IPS-20b (cell line): ENCODE data around the gene CARMIL1.

ENCODE experiments used
- H3K27ac ChIP-seq: one replicate; pipeline ENCODE4 v1.5.1; 2013; ENCODE audit warnings: low read length
- H3K27me3 ChIP-seq: 2 replicates; pipeline ENCODE4 v1.6.1; 2013; ENCODE audit warnings: mild to moderate bottlenecking, low read length, inconsistent platforms; ENCODE audit not compliant: insufficient read depth
- H3K36me3 ChIP-seq: 2 replicates; pipeline ENCODE4 v1.6.1; 2013; ENCODE audit warnings: low read depth, mild to moderate bottlenecking, inconsistent platforms, low read length, moderate library complexity; ENCODE audit not compliant: insufficient read depth
- H3K4me1 ChIP-seq: 2 replicates; pipeline ENCODE4 v1.6.1; 2013; ENCODE audit warnings: mild to moderate bottlenecking, control low read depth, inconsistent platforms, low read length, moderate library complexity; ENCODE audit not compliant: insufficient read depth
- H3K4me3 ChIP-seq: 2 replicates; pipeline ENCODE4 v1.5.1; 2013; ENCODE audit warnings: mild to moderate bottlenecking, low read length, inconsistent platforms
- H3K9ac ChIP-seq: 2 replicates; pipeline ENCODE4 v1.6.1; 2013; ENCODE audit warnings: low read depth, mild to moderate bottlenecking, inconsistent platforms, low read length, moderate library complexity
- H3K9me3 ChIP-seq: 2 replicates; pipeline ENCODE4 v1.6.1; 2013; ENCODE audit warnings: mild to moderate bottlenecking, low read depth, low read length, inconsistent platforms; ENCODE audit not compliant: insufficient read depth

CARMIL1 gene

DNA sequence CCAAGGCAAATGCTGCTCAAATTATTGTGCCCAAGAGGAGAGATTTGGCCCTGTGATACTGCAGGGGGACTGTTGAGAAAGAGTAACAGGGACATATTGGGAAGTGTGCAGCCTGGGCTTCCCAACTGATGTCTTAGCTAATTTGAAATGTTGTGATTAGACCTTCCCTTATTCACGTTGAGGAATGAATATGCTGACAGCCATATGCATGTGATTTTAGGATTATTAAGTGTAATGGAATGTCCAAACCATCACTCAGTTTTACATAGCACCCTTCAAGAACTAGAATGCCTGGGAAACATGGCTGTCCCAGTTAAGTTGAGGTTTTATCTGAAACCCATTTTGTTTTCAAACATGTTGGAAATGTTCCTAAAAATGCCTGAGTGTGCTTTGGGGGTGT, 81.4 kb downstream of the CARMIL1 start:
- Histone ChIP-seq H3K27me3 (no peaks in the 10 kb centered on the region), H3K9me3 (no peaks in the 10 kb centered on the region), H3K27ac (no peak overlapping the region), H3K4me3 (no peak overlapping the region), H3K4me1 (peaks cover 17% of the 10 kb centered on the region), H3K36me3 (no peaks in the 10 kb centered on the region), H3K9ac (no peak overlapping the region)

- H3K9me3 ChIP-seq: no peaks in the 10 kb centered on the region
- H3K4me3 ChIP-seq: no peak overlapping the region
- no peak overlapping the region for H3K27ac ChIP-seq
- no peaks in the 10 kb centered on the region for H3K27me3 ChIP-seq
- no peaks in the 10 kb centered on the region for H3K36me3 ChIP-seq
- H3K4me1 ChIP-seq: peaks cover 32% of the 10 kb centered on the region
- H3K9ac ChIP-seq: no peak overlapping the region
Observed at GRCh38 chr6:25363427-25363826, 84.3 kb downstream of the CARMIL1 start.

GRCh38 chr6:25365154-25365553, 86.0 kb downstream of the CARMIL1 start:
- Histone ChIP-seq H3K27me3 (no peaks in the 10 kb centered on the region), H3K27ac (no peak overlapping the region)

GRCh38 chr6:25366903-25367545, 87.8 kb downstream of the CARMIL1 start:
- Histone ChIP-seq H3K36me3 (no peaks in the 10 kb centered on the region), H3K4me1 (peaks cover 29% of the 10 kb centered on the region; the same call in 1 of the 2 replicates), H3K4me3 (no peak overlapping the region), H3K27me3 (no peaks in the 10 kb centered on the region), H3K9me3 (no peaks in the 10 kb centered on the region), H3K27ac (no peak overlapping the region), H3K9ac (no peak overlapping the region)

More at GRCh38 chr6:25365154-25365553, 86.0 kb downstream of the CARMIL1 start:
- no peak overlapping the region for H3K4me3 ChIP-seq
- H3K9me3 ChIP-seq: no peaks in the 10 kb centered on the region
- no peak overlapping the region for H3K9ac ChIP-seq
- H3K4me1 ChIP-seq: peaks cover 30% of the 10 kb centered on the region
- no peaks in the 10 kb centered on the region for H3K36me3 ChIP-seq

DNA sequence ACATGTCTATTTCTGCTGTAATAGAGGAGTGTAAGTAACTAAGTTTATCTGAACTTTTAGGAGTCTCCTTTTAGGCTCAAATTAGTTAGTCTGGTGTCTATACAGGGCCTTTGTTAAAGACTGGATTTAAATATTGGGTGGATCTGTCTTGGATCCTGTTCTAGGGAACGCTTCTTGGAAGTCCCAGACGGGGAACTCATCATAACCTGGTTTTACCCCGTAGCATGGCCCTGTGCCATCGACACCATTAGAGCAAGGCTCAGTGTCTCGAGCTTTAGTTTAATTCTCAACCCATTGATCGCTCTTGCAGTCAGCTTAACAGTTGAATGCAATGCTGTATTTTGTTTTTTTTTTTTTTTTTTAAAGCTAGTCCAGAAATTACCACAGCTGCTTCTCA, 89.9 kb downstream of the CARMIL1 start:
- peaks cover 29% of the 10 kb centered on the region; the same call in 1 of the 2 replicates for H3K4me1 ChIP-seq
- H3K36me3 ChIP-seq: no peaks in the 10 kb centered on the region
- H3K9me3 ChIP-seq: no peaks in the 10 kb centered on the region
- no peak overlapping the region for H3K9ac ChIP-seq
- H3K27me3 ChIP-seq: no peaks in the 10 kb centered on the region
- no peak overlapping the region for H3K4me3 ChIP-seq
- H3K27ac ChIP-seq: no peak overlapping the region

DNA sequence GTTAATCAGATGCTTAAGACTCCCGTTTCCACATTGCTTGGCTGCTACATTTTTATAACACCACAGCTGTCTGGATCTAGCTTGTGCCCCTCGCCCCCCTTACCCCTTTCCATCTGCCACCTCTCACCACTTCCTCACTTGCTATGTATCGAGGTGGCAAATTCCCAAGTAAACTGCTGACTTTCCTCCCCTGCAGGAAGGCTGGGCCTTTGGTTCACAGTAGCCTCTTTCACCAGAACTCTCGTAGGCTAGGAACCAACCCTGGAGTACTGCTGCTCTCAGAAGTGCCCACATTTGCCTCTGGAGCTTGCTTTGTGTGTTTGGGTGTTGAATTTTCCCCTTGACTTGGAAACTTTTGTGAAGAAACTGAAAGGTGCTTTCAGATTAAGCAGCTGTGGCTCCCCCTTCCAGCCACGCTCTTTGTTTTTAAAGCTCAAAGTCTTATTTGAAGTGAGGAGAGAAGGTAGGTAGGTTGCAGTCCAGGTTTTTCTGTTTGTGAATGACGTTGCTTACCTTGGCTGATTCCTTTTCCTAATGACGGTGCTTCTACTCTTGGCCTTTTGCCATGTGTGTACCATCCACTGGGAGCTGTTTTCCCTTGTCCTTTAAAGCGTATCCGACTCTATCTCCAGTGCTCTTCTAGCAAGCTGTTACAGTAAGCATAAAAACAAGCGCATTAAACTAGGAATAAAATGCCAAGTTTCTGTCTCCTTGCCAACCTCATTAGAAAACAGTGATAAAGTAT, 90.4 kb downstream of the CARMIL1 start:
- no peak overlapping the region for H3K27ac ChIP-seq
- peak overlapping the region; percentile 17; the same call in 1 of the 2 replicates for H3K9ac ChIP-seq
- H3K27me3 ChIP-seq: no peaks in the 10 kb centered on the region
- no peaks in the 10 kb centered on the region for H3K36me3 ChIP-seq
- H3K9me3 ChIP-seq: no peaks in the 10 kb centered on the region
- peaks cover 29% of the 10 kb centered on the region; the same call in 1 of the 2 replicates for H3K4me1 ChIP-seq
- H3K4me3 ChIP-seq: no peak overlapping the region

- H3K36me3 ChIP-seq: no peaks in the 10 kb centered on the region
- no peak overlapping the region for H3K9ac ChIP-seq
- H3K4me3 ChIP-seq: no peak overlapping the region
- H3K27me3 ChIP-seq: no peaks in the 10 kb centered on the region
- no peaks in the 10 kb centered on the region; the same call in 1 of the 2 replicates for H3K9me3 ChIP-seq
- H3K4me1 ChIP-seq: peaks cover 29% of the 10 kb centered on the region; the same call in 1 of the 2 replicates
- no peak overlapping the region for H3K27ac ChIP-seq
Observed at GRCh38 chr6:25370178-25371036, 91.2 kb downstream of the CARMIL1 start.

GRCh38 chr6:25371037-25371347, 91.8 kb downstream of the CARMIL1 start:
- no peaks in the 10 kb centered on the region; the same call in 1 of the 2 replicates for H3K9me3 ChIP-seq
- no peak overlapping the region for H3K9ac ChIP-seq
- H3K27ac ChIP-seq: no peak overlapping the region
- H3K27me3 ChIP-seq: no peaks in the 10 kb centered on the region
- H3K36me3 ChIP-seq: no peaks in the 10 kb centered on the region
- H3K4me3 ChIP-seq: no peak overlapping the region
- peaks cover 29% of the 10 kb centered on the region; the same call in 1 of the 2 replicates for H3K4me1 ChIP-seq

GRCh38 chr6:25375125-25375524, 96.0 kb downstream of the CARMIL1 start:
- Histone ChIP-seq H3K4me1 (peaks cover 3% of the 10 kb centered on the region; the same call in 1 of the 2 replicates), H3K9me3 (no peaks in the 10 kb centered on the region; the same call in 1 of the 2 replicates), H3K36me3 (no peaks in the 10 kb centered on the region)

GRCh38 chr6:25377664-25378063, 98.5 kb downstream of the CARMIL1 start:
- Histone ChIP-seq H3K4me3 (no peak overlapping the region), H3K4me1 (no peaks in the 10 kb centered on the region), H3K36me3 (no peaks in the 10 kb centered on the region), H3K27me3 (no peaks in the 10 kb centered on the region), H3K9me3 (no peaks in the 10 kb centered on the region; the same call in 1 of the 2 replicates), H3K9ac (no peak overlapping the region), H3K27ac (no peak overlapping the region)

More at GRCh38 chr6:25375125-25375524, 96.0 kb downstream of the CARMIL1 start:
- no peaks in the 10 kb centered on the region for H3K27me3 ChIP-seq
- no peak overlapping the region for H3K27ac ChIP-seq
- no peak overlapping the region for H3K9ac ChIP-seq
- no peak overlapping the region for H3K4me3 ChIP-seq

DNA sequence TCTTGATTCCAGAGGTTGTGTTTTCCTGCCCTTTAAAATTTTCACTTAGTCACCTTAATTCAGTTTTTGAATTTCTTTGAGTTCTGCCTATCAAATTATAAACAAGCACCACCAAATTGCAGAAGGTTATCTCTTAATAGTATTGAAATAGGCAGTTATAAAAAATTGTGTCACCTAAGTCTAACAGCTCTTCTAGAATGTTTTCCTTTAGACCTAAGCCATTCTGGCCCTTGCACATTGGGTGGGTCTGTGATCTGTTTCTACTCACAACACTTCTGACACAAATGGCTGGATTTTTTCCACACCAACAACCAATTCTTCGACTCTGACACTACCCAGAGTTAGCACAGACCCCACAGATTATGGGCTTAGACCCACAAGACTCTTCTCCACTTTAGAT, 101.9 kb downstream of the CARMIL1 start:
- H3K36me3 ChIP-seq: no peaks in the 10 kb centered on the region
- H3K9ac ChIP-seq: no peak overlapping the region
- no peaks in the 10 kb centered on the region for H3K4me1 ChIP-seq
- no peak overlapping the region for H3K4me3 ChIP-seq
- H3K27ac ChIP-seq: no peak overlapping the region
- H3K9me3 ChIP-seq: no peaks in the 10 kb centered on the region
- H3K27me3 ChIP-seq: no peaks in the 10 kb centered on the region
